Endothelial cell of umbilical vein (primary cell): Measurements from ENCODE around the gene C10orf143. TPM values are rescaled to one million over a fixed set of nuclear protein-coding genes. Genes with fewer than 3 reads are reported as not detected.

Source experiments
- Bru-seq: library from RNA; stranded (reverse); fragments of 400-500 nt; gene quantifications from one replicate; lab custom pipeline; 2021; lab: Mats Ljungman, UMichigan
- BruChase-seq, 2 experiments: library from RNA; stranded (reverse); fragments of 400-500 nt; gene quantifications; one replicate each; lab custom pipeline; 2021; lab: Mats Ljungman, UMichigan
- BruUV-seq: library from RNA; stranded (reverse); fragments of 400-500 nt; replicated peaks from 2 replicates; lab custom pipeline; 2021; lab: Mats Ljungman, UMichigan
- CTCF ChIA-PET: fragments of 300-600, 350-600 bp; sonication (Branson Sonifier 250); formaldehyde crosslinking; loops from one replicate; lab custom pipeline; 2021; ENCODE audit warnings: antibody characterized with exemption, inconsistent platforms; lab: Charles Lee
- POLR2A ChIA-PET: fragments of 300-600, 350-600 bp; sonication (Branson Sonifier 250); formaldehyde crosslinking; loops from one replicate; lab custom pipeline; 2021; ENCODE audit warnings: antibody characterized with exemption, inconsistent platforms; lab: Charles Lee
- DNase-seq: peaks from one replicate; pipeline ENCODE4 v3.0.0-alpha.2; 2011; ENCODE audit warnings: low read depth, low spot score
- FAIRE-seq: peaks from 2 replicates; lab custom pipeline; 2011; peaks lifted over from hg19 to GRCh38; lab: Jason Lieb, UNC
- H2AFZ ChIP-seq: 2 replicates; pipeline ENCODE4 v1.6.0; 2012; ENCODE audit warnings: low read depth, low read length, control low read depth, inconsistent platforms
- H3K27ac ChIP-seq: 2 replicates; pipeline ENCODE4 v1.5.1; 2011; ENCODE audit warnings: low read depth, mild to moderate bottlenecking, control low read depth, low read length, moderate library complexity; ENCODE audit not compliant: insufficient read depth
- H3K27me3 ChIP-seq, 2 experiments: 2 replicates each; pipeline versions ENCODE4 v1.6.0 to v1.6.1; 2011; ENCODE audit warnings: low read length in 2 of 2, mixed read lengths in 1 of 2; ENCODE audit not compliant: control insufficient read depth in 2 of 2, insufficient read depth in 2 of 2
- H3K36me3 ChIP-seq, 2 experiments: 2 replicates in 1 of 2; 3 replicates in 1 of 2; pipeline ENCODE4 v1.5.1; 2011; ENCODE audit warnings: low read length in 2 of 2, mild to moderate bottlenecking in 1 of 2, moderate library complexity in 1 of 2; ENCODE audit not compliant: control insufficient read depth in 2 of 2, insufficient read depth in 2 of 2; ENCODE audit errors: extremely low read depth in 1 of 2
- H3K4me1 ChIP-seq: 3 replicates; pipeline ENCODE4 v1.5.1; 2011; ENCODE audit warnings: mild to moderate bottlenecking, low read length; ENCODE audit not compliant: control insufficient read depth, insufficient read depth; ENCODE audit errors: extremely low read depth
- H3K4me2 ChIP-seq: 2 replicates; pipeline ENCODE4 v1.6.1; 2011; ENCODE audit warnings: low read length, control low read depth, mixed read lengths; ENCODE audit not compliant: insufficient read depth
- H3K4me3 ChIP-seq, 3 experiments: fragments of 200-600 bp in 1 of 3; sonication (generic), shearing (Covaris generic) in 1 of 3; replicated peaks in 1 of 3; 2 replicates each; pipeline ENCODE4 v1.5.1; 2011 to 2016; ENCODE audit warnings: control low read depth in 3 of 3, low read length in 3 of 3, mild to moderate bottlenecking in 2 of 3, inconsistent platforms in 1 of 3, low read depth in 1 of 3, moderate library complexity in 1 of 3; ENCODE audit not compliant: insufficient read depth in 1 of 3
- H3K79me2 ChIP-seq: 2 replicates; pipeline ENCODE4 v1.6.0; 2012; ENCODE audit warnings: low read length, inconsistent platforms; ENCODE audit not compliant: control insufficient read depth, insufficient read depth
- H3K9ac ChIP-seq: replicated peaks from 2 replicates; pipeline ENCODE3; 2011; ENCODE audit warnings: low read length, control low read depth; ENCODE audit not compliant: insufficient read depth; ENCODE audit errors: extremely low read depth
- H3K9me1 ChIP-seq: replicated peaks from 3 replicates; pipeline ENCODE4 v1.6.0; 2011; ENCODE audit warnings: mild to moderate bottlenecking, low read length; ENCODE audit not compliant: control insufficient read depth, insufficient read depth; ENCODE audit errors: extremely low read depth
- H3K9me3 ChIP-seq: replicated peaks from 2 replicates; pipeline ENCODE4 v1.5.1; 2012; ENCODE audit warnings: low read length, inconsistent platforms; ENCODE audit not compliant: control insufficient read depth, insufficient read depth
- H4K20me1 ChIP-seq: replicated peaks from 2 replicates; pipeline ENCODE3; 2011; ENCODE audit warnings: mild to moderate bottlenecking, low read length; ENCODE audit not compliant: control insufficient read depth, insufficient read depth; ENCODE audit errors: extremely low read depth
- EZH2 ChIP-seq: IDR thresholded peaks from 2 replicates; pipeline ENCODE4 v1.6.1; 2012; ENCODE audit warnings: borderline replicate concordance, low read depth, mild to moderate bottlenecking, moderate library complexity, low read length, inconsistent platforms; ENCODE audit not compliant: severe bottlenecking
- GATA2 ChIP-seq: IDR thresholded peaks from 2 replicates; pipeline ENCODE4 v1.7.0; 2011; ENCODE audit warnings: low read depth, mild to moderate bottlenecking, moderate library complexity, mixed read lengths, low read length; ENCODE audit not compliant: insufficient read length, insufficient read depth
- POLR2A ChIP-seq: IDR thresholded peaks from 2 replicates; pipeline ENCODE4 v1.6.1; 2012; ENCODE audit warnings: low read depth, mild to moderate bottlenecking, control low read depth, low read length
- POLR2AphosphoS5 ChIP-seq: IDR thresholded peaks from 2 replicates; pipeline ENCODE4 v1.6.1; 2012; ENCODE audit warnings: low read depth, mild to moderate bottlenecking, control low read depth, low read length, moderate library complexity; ENCODE audit not compliant: insufficient read depth
- dilution Hi-C: fragments of 300-500 bp; cut with MboI; formaldehyde crosslinking; loops from one replicate; pipeline ENCODE4 v1.15.0; 2019; ENCODE audit warnings: low sequenced_read_pairs; ENCODE audit not compliant: extremely low pct_ligation_motif_present
- intact Hi-C: fragments of 100-400 bp; cut with micrococcal nuclease; formaldehyde crosslinking; loops from one replicate; pipeline ENCODE4 v1.10.0; 2022
- long read RNA-seq: library from polyadenylated mRNA; stranded (forward); transcript quantifications from one replicate; pipeline ENCODE4 v2.0.0, GENCODE V29; 2021
- polyA minus RNA-seq, 3 experiments: library from RNA; depleted of rRNA, polyadenylated mRNA; stranded (reverse); fragments of >200 nt; gene quantifications; 1 replicate in 1 of 3; 2 replicates in 2 of 3; pipeline ENCODE4 v1.2.3, GENCODE V29; 2011
- polyA plus RNA-seq, 4 experiments: library from polyadenylated mRNA; depleted of rRNA in 3 of 4; stranded (reverse) in 3 of 4; unstranded in 1 of 4; fragments of >200 nt; gene quantifications; 2 replicates each; pipeline versions ENCODE4 v1.2.1 to v1.2.3, GENCODE V29; 2011 to 2012; ENCODE audit warnings: missing spikeins in 1 of 4
- total RNA-seq: library from RNA; stranded (reverse); gene quantifications from 2 replicates; pipeline ENCODE4 v1.2.3, GENCODE V29; 2021
- TF ChIP-seq, protein P1 (sequence below): IDR thresholded peaks from 2 replicates; pipeline ENCODE4 v1.6.1; 2011; ENCODE audit not compliant: insufficient read depth, insufficient read length

The C10orf143 gene
- total RNA-seq (0.44 and 0.92 TPM in 2 replicates), polyA plus RNA-seq (0.26 and 0.53 TPM in 2 replicates), polyA minus RNA-seq (0.45 TPM in 1 of 2 replicates, not detected in the other), Bru-seq, nascent RNA (percentile 32 among the genes with signal in this experiment), BruChase-seq, experiment 1, labeled RNA remaining after a 6-hour chase (percentile 28 among the genes with signal in this experiment), BruChase-seq, experiment 2, labeled RNA remaining after a 2-hour chase (percentile 25 among the genes with signal in this experiment)
- polyA plus RNA-seq (2011; cell fraction: cytosol; rRNA removed), result 0.50 and 0.55 TPM in 2 replicates
- polyA plus RNA-seq (2011; cell fraction: nucleus; rRNA removed), result 0.58 and 0.71 TPM in 2 replicates
- polyA plus RNA-seq (2012), result 0.83 and 0.88 TPM in 2 replicates
- polyA minus RNA-seq (2011; cell fraction: cytosol; rRNA and poly(A)+ RNA removed), result not detected
- not detected in 2 replicates for polyA minus RNA-seq (2011; cell fraction: nucleus; rRNA and poly(A)+ RNA removed)
- long read RNA-seq, partial matches to known transcripts, result 0 of 2 reads
- long read RNA-seq, other reads (novel, unspliced or antisense), result 1 of 2 reads

DNA sequence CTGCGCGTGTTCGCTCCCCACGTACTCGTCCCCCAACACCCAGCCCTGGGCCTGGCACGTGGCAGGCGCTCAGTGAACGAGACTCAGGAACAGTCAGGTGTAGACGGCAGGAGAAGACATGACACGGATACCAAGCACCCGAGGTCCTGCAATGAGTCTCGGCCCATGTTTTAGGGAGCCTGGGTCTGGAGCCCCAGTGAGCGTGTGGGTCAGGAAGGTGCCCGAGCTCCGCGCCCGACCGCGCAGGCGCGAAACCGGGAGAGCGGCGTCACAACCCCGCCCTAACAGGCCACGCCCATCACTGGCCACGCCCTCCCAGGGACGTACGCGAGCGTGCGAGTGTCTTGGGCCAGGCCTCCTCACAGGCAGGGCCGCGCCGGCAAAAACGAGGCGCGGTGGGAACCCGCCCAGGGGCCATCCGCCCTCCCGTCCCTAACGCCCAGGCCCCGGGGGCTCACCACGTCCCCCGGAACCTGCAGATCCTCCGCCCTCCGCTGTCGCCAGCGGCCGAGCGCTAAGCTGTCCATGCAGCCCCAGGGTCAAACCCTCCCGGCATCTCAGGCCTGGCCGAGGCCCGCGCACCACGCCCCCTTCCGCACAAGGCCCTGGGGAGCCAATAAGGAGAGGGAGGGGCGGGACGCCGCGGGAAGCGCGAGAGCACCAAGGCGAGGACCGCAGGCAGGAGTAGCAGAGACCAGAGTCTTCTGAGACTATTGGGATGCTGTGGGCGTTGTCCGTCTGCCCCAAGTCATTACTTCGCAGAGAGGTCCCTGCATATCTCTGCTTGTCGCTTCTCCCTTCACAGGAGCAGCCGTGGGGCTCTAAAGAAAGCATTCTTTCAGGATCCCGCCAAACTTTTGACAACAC lies at the start of gene C10orf143:
Gene C10orf143 (minus strand): TSS at position 585 of the 867 bp plus-strand sequence. CDS start 58 bp downstream, at position 527.
- TF ChIP-seq, protein P1, sequence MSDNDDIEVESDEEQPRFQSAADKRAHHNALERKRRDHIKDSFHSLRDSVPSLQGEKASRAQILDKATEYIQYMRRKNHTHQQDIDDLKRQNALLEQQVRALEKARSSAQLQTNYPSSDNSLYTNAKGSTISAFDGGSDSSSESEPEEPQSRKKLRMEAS, result peak; percentile 21
- TF ChIP-seq GATA2 (no peak), EZH2 (no peak), POLR2A (peak; percentile 89), POLR2AphosphoS5 (peak; percentile 90)
- no peaks in the 10 kb centered on the region for H3K36me3 ChIP-seq
- BruUV-seq, result no TSS peak
- H3K27me3 ChIP-seq, result no peaks in the 10 kb centered on the region
- dilution Hi-C loops, result no loop called here
- H3K9me1 ChIP-seq, result no peaks in the 10 kb centered on the region
- POLR2A ChIA-PET, result interaction anchor here (0.6 to 2.9 kb wide), 4 partner anchors 26 to 1873 kb away, joined by 3 to 24 read pairs (median 5); partner anchors contain the start of gene GLRX3
- peaks cover 13% of the 10 kb centered on the region for H3K4me1 ChIP-seq
- CTCF ChIA-PET, result interaction anchor here (1.0 to 3.6 kb wide), 21 partner anchors 10 to 1899 kb away, joined by 3 to 46 read pairs (median 5); partner anchors contain the start of genes GLRX3 and MGMT
- peak within 1 kb of the TSS; percentile 86 for H2AFZ ChIP-seq
- peaks cover 1% of the 10 kb centered on the region for H3K79me2 ChIP-seq
- FAIRE-seq (no peak), DNase-seq (peak; percentile 98)
- peak within 1 kb of the TSS; percentile 70 for H3K9ac ChIP-seq
- intact Hi-C loops, result loop anchor here (1.0 to 2.0 kb wide), 8 partner anchors 17 to 1898 kb away; partner anchors contain the start of genes EBF3, GLRX3 and MGMT
- H3K4me3 ChIP-seq, result peak within 1 kb of the TSS; percentile 17 to 86 (median 73)
- no peaks in the 10 kb centered on the region for H3K9me3 ChIP-seq
- H3K27ac ChIP-seq, result peak within 1 kb of the TSS; percentile 65
- peak within 1 kb of the TSS; percentile 70 for H3K4me2 ChIP-seq
- H4K20me1 ChIP-seq, result no peaks in the 10 kb centered on the region
